ENCODE results near the gene UNG. TPM values are rescaled to one million over a fixed set of nuclear protein-coding genes. Genes with fewer than 3 reads are reported as not detected.

The UNG gene
- total and polyA plus RNA-seq, 2 donors (not counting 1 experiment from before 2014, with no cell fraction given): 6.1 to 14.7 TPM

- H3K9me3 ChIP-seq (ENCODE audit: control extremely low read depth in 1 of 3, control insufficient read depth in 2 of 3, insufficient read depth in 1 of 3, low read length in 2 of 3): peaks cover 0 to 3% (median 0%) of the 10 kb centered on the region in 3 donors
- H3K27ac ChIP-seq (ENCODE audit: low read length in 2 of 2): no peak overlapping the region
- POLR2A ChIA-PET: no interaction called here
- H3K4me1 ChIP-seq (ENCODE audit: control insufficient read depth in 2 of 2, insufficient read depth in 2 of 2, low read length in 2 of 2): no peaks in the 10 kb centered on the region
- intact Hi-C loops (cut with micrococcal nuclease): no loop called here
- H3K27me3 Mint-ChIP-seq: peaks cover 18% of the 10 kb centered on the region
- CTCF ChIA-PET: interaction anchor here (2.2 kb wide), 1 partner anchor 25 kb away, joined by 6 read pairs; no protein-coding TSS in a partner anchor
- H3K27ac Mint-ChIP-seq: no peak overlapping the region
- H3K4me3 ChIP-seq (ENCODE audit: control extremely low read depth in 1 of 5, extremely low read depth in 1 of 5, insufficient read depth in 1 of 5, low read depth in 2 of 5, low read length in 4 of 5): no peak overlapping the region
- no peaks in the 10 kb centered on the region for H3K9me3 Mint-ChIP-seq (ENCODE audit: insufficient read depth)
- no peak overlapping the region for H3K9ac ChIP-seq (ENCODE audit: low read length)
- ATAC-seq (ENCODE audit: low read depth): no peak
- no peak overlapping the region for H3K4me2 ChIP-seq (replicated peaks; ENCODE audit: low read depth, low read length, poor library complexity, severe bottlenecking)
- H3K4me1 Mint-ChIP-seq: no peaks in the 10 kb centered on the region
- H3K27me3 ChIP-seq (replicated peaks in 1 of 4; ENCODE audit: control extremely low read depth in 1 of 4, control insufficient read depth in 3 of 4, insufficient read depth in 4 of 4, low read length in 3 of 4): no peaks in the 10 kb centered on the region
- no peaks in the 10 kb centered on the region for H4K20me1 ChIP-seq (ENCODE audit: control insufficient read depth, insufficient read depth, low read length, poor library complexity, severe bottlenecking)
- H3K36me3 ChIP-seq (replicated peaks in 1 of 2; ENCODE audit: control extremely low read depth in 1 of 2, control insufficient read depth in 1 of 2, extremely low read depth in 1 of 2, insufficient read depth in 2 of 2, low read length in 1 of 2): no peaks in the 10 kb centered on the region
- H3K79me2 ChIP-seq (ENCODE audit: control insufficient read depth, insufficient read depth, low read length): no peaks in the 10 kb centered on the region
- no peak overlapping the region for H3K4me3 Mint-ChIP-seq
- TF ChIP-seq CTCF (IDR thresholded peaks at IDR 0.05) (no peak), EZH2 (IDR thresholded peaks at IDR 0.05; ENCODE audit: borderline replicate concordance, insufficient read depth, low read depth, low read length, poor library complexity, severe bottlenecking) (no peak)
- no peak for DNase-seq
- WGBS (ENCODE audit: insufficient coverage): 100% methylated on average over 2 of the region's 2 CpGs
- no peak overlapping the region for H2AFZ ChIP-seq (ENCODE audit: insufficient read depth, low read depth, low read length, poor library complexity, severe bottlenecking)
Observed at GRCh38 chr12:109137055-109137454, 39.7 kb downstream of the UNG start.

GRCh38 chr12:109139360-109139759, 42.0 kb downstream of the UNG start:
- no peak overlapping the region for H3K4me3 ChIP-seq (ENCODE audit: control extremely low read depth in 1 of 5, extremely low read depth in 1 of 5, insufficient read depth in 1 of 5, low read depth in 2 of 5, low read length in 4 of 5)
- H3K27ac ChIP-seq (ENCODE audit: low read length in 2 of 2): no peak overlapping the region
- no peak for TF ChIP-seq CTCF (IDR thresholded peaks at IDR 0.05)
- no peak for TF ChIP-seq EZH2 (IDR thresholded peaks at IDR 0.05; ENCODE audit: borderline replicate concordance, insufficient read depth, low read depth, low read length, poor library complexity, severe bottlenecking)
- H3K36me3 ChIP-seq (replicated peaks in 1 of 2; ENCODE audit: control extremely low read depth in 1 of 2, control insufficient read depth in 1 of 2, extremely low read depth in 1 of 2, insufficient read depth in 2 of 2, low read length in 1 of 2): no peaks in the 10 kb centered on the region
- Mint-ChIP-seq H3K27me3 (peaks cover 17% of the 10 kb centered on the region), H3K9me3 (ENCODE audit: insufficient read depth) (no peaks in the 10 kb centered on the region), H3K4me3 (no peak overlapping the region), H3K4me1 (peaks cover 2% of the 10 kb centered on the region), H3K27ac (no peak overlapping the region)
- CTCF ChIA-PET: interaction anchor here (0.7 to 2.2 kb wide), 3 partner anchors 27 to 258 kb away, joined by 3 to 6 read pairs (median 3); no protein-coding TSS in a partner anchor
- no peaks in the 10 kb centered on the region for H3K79me2 ChIP-seq (ENCODE audit: control insufficient read depth, insufficient read depth, low read length)
- 86% methylated on average over 9 of the region's 9 CpGs for WGBS (ENCODE audit: insufficient coverage)
- no peaks in the 10 kb centered on the region for H4K20me1 ChIP-seq (ENCODE audit: control insufficient read depth, insufficient read depth, low read length, poor library complexity, severe bottlenecking)
- H2AFZ ChIP-seq (ENCODE audit: insufficient read depth, low read depth, low read length, poor library complexity, severe bottlenecking): no peak overlapping the region
- no peak for ATAC-seq (ENCODE audit: low read depth)
- H3K4me2 ChIP-seq (replicated peaks; ENCODE audit: low read depth, low read length, poor library complexity, severe bottlenecking): no peak overlapping the region
- intact Hi-C loops (cut with micrococcal nuclease): no loop called here
- no peak for DNase-seq
- H3K27me3 ChIP-seq (replicated peaks in 1 of 4; ENCODE audit: control extremely low read depth in 1 of 4, control insufficient read depth in 3 of 4, insufficient read depth in 4 of 4, low read length in 3 of 4): no peaks in the 10 kb centered on the region
- no peaks in the 10 kb centered on the region for H3K4me1 ChIP-seq (ENCODE audit: control insufficient read depth in 2 of 2, insufficient read depth in 2 of 2, low read length in 2 of 2)
- no peak overlapping the region for H3K9ac ChIP-seq (ENCODE audit: low read length)
- POLR2A ChIA-PET: no interaction called here
- peaks cover 0 to 3% (median 0%) of the 10 kb centered on the region in 3 donors for H3K9me3 ChIP-seq (ENCODE audit: control extremely low read depth in 1 of 3, control insufficient read depth in 2 of 3, insufficient read depth in 1 of 3, low read length in 2 of 3)
